Sigmoid colon (tissue), 7 donors: ENCODE results near the gene MCC. TPM values are rescaled to one million over a fixed set of nuclear protein-coding genes. Genes with fewer than 3 reads are reported as not detected.

Experiments used
- DNase-seq: peaks from one replicate; pipeline ENCODE4 v3.0.0-alpha.2; 2019
- H3K27ac ChIP-seq, 4 donors: fragments of 200-600 bp; sonication (generic); one replicate each; pipeline ENCODE4 v1.5.1; 2016 to 2019; ENCODE audit warnings: mild to moderate bottlenecking in 1 of 4
- H3K27me3 ChIP-seq, 3 donors: fragments of 200-600 bp; sonication (generic); one replicate each; pipeline ENCODE4 v1.5.1; 2019; ENCODE audit warnings: mild to moderate bottlenecking in 1 of 3
- H3K36me3 ChIP-seq, 4 donors: fragments of 200-600 bp; sonication (generic); one replicate each; pipeline ENCODE4 v1.5.1; 2016 to 2019
- H3K4me1 ChIP-seq, 4 donors: fragments of 200-600 bp; sonication (generic); one replicate each; pipeline ENCODE4 v1.5.1; 2017 to 2019
- H3K4me3 ChIP-seq, 4 donors: fragments of 200-600 bp; sonication (generic); one replicate each; pipeline ENCODE4 v1.5.1; 2017 to 2019; ENCODE audit warnings: mild to moderate bottlenecking in 2 of 4, moderate library complexity in 1 of 4
- H3K9me3 ChIP-seq, 4 donors: fragments of 200-600 bp in 3 of 4; sonication (generic) in 3 of 4; one replicate each; pipeline versions ENCODE4 v1.5.1 to v1.6.1; 2013 to 2019
- CTCF ChIP-seq, 4 experiments: fragments of 450-650 bp in 3 of 4; fragments of 200-600 bp in 1 of 4; IDR thresholded peaks; one replicate each; pipeline ENCODE4 v1.5.1; 2016 to 2019; ENCODE audit warnings: antibody characterized with exemption in 4 of 4, mild to moderate bottlenecking in 3 of 4, moderate library complexity in 2 of 4
- EP300 ChIP-seq, 4 donors: sonication (generic); formaldehyde crosslinking; IDR thresholded peaks; one replicate each; pipeline ENCODE4 v1.6.1; 2017; ENCODE audit warnings: antibody characterized with exemption in 4 of 4
- POLR2A ChIP-seq, 2 donors: fragments of 450-650 bp; IDR thresholded peaks; one replicate each; pipeline ENCODE4 v1.6.1; 2016; ENCODE audit warnings: antibody characterized with exemption in 2 of 2, mild to moderate bottlenecking in 2 of 2, moderate library complexity in 2 of 2
- POLR2AphosphoS5 ChIP-seq, 4 donors: sonication (generic); formaldehyde crosslinking; IDR thresholded peaks; one replicate each; pipeline ENCODE4 v1.6.1; 2017; ENCODE audit warnings: antibody characterized with exemption in 4 of 4
- WGBS, 2 donors: extraction: QIAGEN DNeasy Blood & Tissue Kit; methylation state at CpG; one replicate each; pipeline ENCODE4 v1.1.7; 2013; 5-methylcytosine and 5-hydroxymethylcytosine counted together
- intact Hi-C: fragments of 100-400 bp; cut with DNase I; formaldehyde crosslinking; loops from one replicate; pipeline ENCODE4 v1.15.1; 2023
- polyA plus RNA-seq, 3 donors: library from polyadenylated mRNA; stranded (reverse); fragments of 200-250 nt; gene quantifications; one replicate each; pipeline ENCODE4 v1.2.3, GENCODE V29; 2013
- total RNA-seq, 4 donors: library from RNA; depleted of rRNA; stranded (reverse); fragments of >200 nt; gene quantifications; one replicate each; pipeline ENCODE4 v1.1.0, GENCODE V29; 2016
- donor health status: healthy with polysubstance abuse.
- donor health status: Bipolar disorder and iron deficiency.
- donor health status: healthy.

The MCC gene
- total and polyA plus RNA-seq, 7 donors, result 0.69 to 14.0 (median 9.1) TPM

- intact Hi-C loops, result no loop called here
These were observed 221.9 kb downstream of the MCC start for GRCh38 chr5:113266227-113266912.

GRCh38 chr5:113265190-113265589, 223.1 kb downstream of the MCC start:
- TF ChIP-seq POLR2AphosphoS5 (IDR thresholded peaks at IDR 0.05) (no peak), EP300 (IDR thresholded peaks at IDR 0.05) (no peak), POLR2A (IDR thresholded peaks at IDR 0.05) (no peak), CTCF (IDR thresholded peaks at IDR 0.05) (no peak)
- DNase-seq, result no peak
- intact Hi-C loops, result no loop called here
- 89 to 93% methylated on average over 4 of the region's 4 CpGs for WGBS, 2 donors
- Histone ChIP-seq H3K4me1 (peaks cover 0 to 4% (median 0%) of the 10 kb centered on the region in 4 donors), H3K4me3 (no peak overlapping the region), H3K36me3 (no peaks in the 10 kb centered on the region), H3K9me3 (no peaks in the 10 kb centered on the region), H3K27ac (no peak overlapping the region), H3K27me3 (no peaks in the 10 kb centered on the region)

More at GRCh38 chr5:113266227-113266912, 221.9 kb downstream of the MCC start:
- no peaks in the 10 kb centered on the region for H3K36me3 ChIP-seq
- no peaks in the 10 kb centered on the region for H3K9me3 ChIP-seq
- 80 to 88% methylated on average over 4 of the region's 4 CpGs for WGBS, 2 donors
- TF ChIP-seq EP300 (IDR thresholded peaks at IDR 0.05), result no peak
- peaks cover 0 to 4% (median 0%) of the 10 kb centered on the region in 4 donors for H3K4me1 ChIP-seq
- no peaks in the 10 kb centered on the region for H3K27me3 ChIP-seq
- no peak overlapping the region for H3K27ac ChIP-seq
- no peak for DNase-seq
- H3K4me3 ChIP-seq, result no peak overlapping the region

- no peaks in the 10 kb centered on the region for H3K27me3 ChIP-seq
- no peak overlapping the region for H3K4me3 ChIP-seq
- no peaks in the 10 kb centered on the region for H3K9me3 ChIP-seq
- TF ChIP-seq POLR2A (IDR thresholded peaks at IDR 0.05) (no peak), CTCF (IDR thresholded peaks at IDR 0.05) (no peak), EP300 (IDR thresholded peaks at IDR 0.05) (no peak), POLR2AphosphoS5 (IDR thresholded peaks at IDR 0.05) (no peak)
- H3K36me3 ChIP-seq, result no peaks in the 10 kb centered on the region
- WGBS, 2 donors, result 69 to 73% methylated on average over 6 of the region's 6 CpGs
- DNase-seq, result no peak
- H3K4me1 ChIP-seq, result peaks cover 0 to 4% (median 0%) of the 10 kb centered on the region in 4 donors
- intact Hi-C loops, result no loop called here
- peak overlapping the region in 1 of 4 donors; percentile 2 for H3K27ac ChIP-seq
These were observed 224.2 kb downstream of the MCC start for GRCh38 chr5:113264046-113264445.

- Histone ChIP-seq H3K4me3 (no peak overlapping the region), H3K9me3 (no peaks in the 10 kb centered on the region), H3K4me1 (peaks cover 0 to 4% (median 0%) of the 10 kb centered on the region in 4 donors), H3K27ac (no peak overlapping the region), H3K36me3 (no peaks in the 10 kb centered on the region), H3K27me3 (no peaks in the 10 kb centered on the region)
- intact Hi-C loops, result no loop called here
- TF ChIP-seq POLR2A (IDR thresholded peaks at IDR 0.05) (no peak), EP300 (IDR thresholded peaks at IDR 0.05) (no peak), CTCF (IDR thresholded peaks at IDR 0.05) (no peak), POLR2AphosphoS5 (IDR thresholded peaks at IDR 0.05) (no peak)
- WGBS, 2 donors, result 19 to 62% methylated on average over 3 of the region's 3 CpGs
- DNase-seq, result no peak
These were observed 224.7 kb downstream of the MCC start for GRCh38 chr5:113263545-113263944.

- no peak for DNase-seq
- Histone ChIP-seq H3K27ac (no peak overlapping the region), H3K9me3 (no peaks in the 10 kb centered on the region), H3K4me3 (no peak overlapping the region), H3K27me3 (no peaks in the 10 kb centered on the region), H3K4me1 (peaks cover 0 to 4% (median 0%) of the 10 kb centered on the region in 4 donors), H3K36me3 (no peaks in the 10 kb centered on the region)
- WGBS, 2 donors, result 82 to 84% methylated on average over 3 of the region's 3 CpGs
- TF ChIP-seq EP300 (IDR thresholded peaks at IDR 0.05), result no peak
- TF ChIP-seq POLR2AphosphoS5 (IDR thresholded peaks at IDR 0.05), result no peak
- TF ChIP-seq CTCF (IDR thresholded peaks at IDR 0.05), result no peak
- no peak for TF ChIP-seq POLR2A (IDR thresholded peaks at IDR 0.05)
- intact Hi-C loops, result no loop called here
These were observed 225.6 kb downstream of the MCC start for GRCh38 chr5:113262674-113263073.
